GM12891 (cell line): Measurements from ENCODE around the gene FAM3D.

Source experiments
- PAX5 ChIP-seq: IDR thresholded peaks from 2 replicates; pipeline ENCODE4 v1.6.1; 2011; ENCODE audit warnings: low read length, moderate library complexity, mild to moderate bottlenecking; ENCODE audit not compliant: insufficient read depth, severe bottlenecking
- POLR2A ChIP-seq: IDR thresholded peaks from 2 replicates; pipeline ENCODE4 v1.6.1; 2011; ENCODE audit warnings: low read depth, low read length, control low read depth
- POLR2AphosphoS5 ChIP-seq: IDR thresholded peaks from 2 replicates; pipeline ENCODE4 v1.6.1; 2011; ENCODE audit warnings: low read depth, low read length, control low read depth
- TAF1 ChIP-seq: IDR thresholded peaks from 2 replicates; pipeline ENCODE4 v1.6.1; 2011; ENCODE audit warnings: low read depth, low read length, control low read depth

DNA sequence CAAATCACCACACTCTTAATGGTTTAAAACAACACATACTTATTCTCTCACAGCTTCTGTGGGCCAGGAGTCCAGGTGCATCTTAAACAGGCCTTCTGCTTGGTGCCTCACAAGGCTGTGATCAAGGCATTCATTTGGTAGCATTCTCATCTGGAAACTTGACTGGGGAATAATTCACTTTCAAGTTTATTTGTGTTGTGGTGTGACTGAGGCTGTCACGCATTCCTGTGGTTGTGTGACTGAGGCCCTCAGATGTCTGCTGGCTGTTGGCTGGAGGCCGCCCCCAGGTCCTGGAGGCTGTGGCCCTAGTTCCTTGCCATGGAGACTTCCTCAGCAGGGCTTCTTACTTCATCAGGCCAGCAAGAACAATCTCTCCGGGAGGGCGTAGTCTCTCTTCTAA, 16.9 kb upstream of the FAM3D start:
- TF ChIP-seq POLR2A (no peak), PAX5 (no peak), TAF1 (no peak), POLR2AphosphoS5 (no peak)
